MM.1S (cell line): Measurements from ENCODE around the gene ACOX3.

ENCODE experiments used
- EZH2 ChIP-seq: fragments of 300-600 bp; sonication (generic); optimal IDR thresholded peaks from 2 replicates; pipeline ENCODE3; 2017; ENCODE audit warnings: low read depth, mild to moderate bottlenecking, antibody characterized with exemption, low read length, mixed read lengths
- EZH2phosphoT487 ChIP-seq: fragments of 300-600 bp; sonication (generic); IDR thresholded peaks from 2 replicates; pipeline ENCODE4 v1.6.1; 2018; ENCODE audit warnings: antibody characterized with exemption, low read length
- TF ChIP-seq, protein P1 (sequence below): fragments of 300-600 bp; sonication (generic); IDR thresholded peaks from 2 replicates; pipeline ENCODE4 v1.5.1; 2016; ENCODE audit warnings: antibody characterized with exemption, low read length, mixed read lengths

DNA sequence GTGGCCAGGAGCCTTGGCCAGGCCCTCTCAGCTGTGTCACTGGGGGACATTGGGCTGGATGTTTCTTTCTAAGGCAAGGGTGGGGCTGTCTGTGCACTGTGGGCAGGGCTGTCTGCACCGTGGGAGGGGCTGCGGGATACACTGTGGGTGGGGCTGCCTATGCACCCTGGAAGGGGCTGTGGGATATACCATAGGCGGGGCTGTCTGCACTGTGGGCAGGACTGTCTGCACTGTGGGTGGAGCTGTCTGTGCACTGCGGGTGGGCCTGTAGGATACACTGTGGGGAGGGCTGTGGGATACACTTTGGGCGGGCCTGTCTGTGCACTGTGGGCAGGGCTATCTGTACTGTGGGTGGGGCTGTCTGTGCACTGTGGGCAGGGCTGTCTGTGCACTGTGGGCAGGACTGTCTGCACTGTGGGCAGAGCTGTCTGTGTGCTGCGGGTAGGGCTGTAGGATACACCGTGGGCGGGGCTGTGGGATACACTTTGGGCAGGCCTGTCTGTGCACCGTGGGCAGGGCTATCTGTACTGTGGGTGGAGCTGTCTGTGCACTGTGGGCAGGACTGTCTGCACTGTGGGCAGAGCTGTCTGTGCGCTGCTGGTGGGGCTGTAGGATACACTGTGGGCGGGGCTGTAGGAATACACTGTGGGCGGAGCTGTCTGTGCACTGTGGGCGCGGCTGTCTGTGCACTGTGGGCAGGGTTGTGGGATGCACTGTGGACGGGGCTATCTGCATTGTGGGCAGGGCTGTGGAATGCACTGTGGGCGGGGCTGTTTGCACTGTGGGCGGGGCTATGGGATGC, 31.1 kb downstream of the ACOX3 start:
- TF ChIP-seq, protein P1, sequence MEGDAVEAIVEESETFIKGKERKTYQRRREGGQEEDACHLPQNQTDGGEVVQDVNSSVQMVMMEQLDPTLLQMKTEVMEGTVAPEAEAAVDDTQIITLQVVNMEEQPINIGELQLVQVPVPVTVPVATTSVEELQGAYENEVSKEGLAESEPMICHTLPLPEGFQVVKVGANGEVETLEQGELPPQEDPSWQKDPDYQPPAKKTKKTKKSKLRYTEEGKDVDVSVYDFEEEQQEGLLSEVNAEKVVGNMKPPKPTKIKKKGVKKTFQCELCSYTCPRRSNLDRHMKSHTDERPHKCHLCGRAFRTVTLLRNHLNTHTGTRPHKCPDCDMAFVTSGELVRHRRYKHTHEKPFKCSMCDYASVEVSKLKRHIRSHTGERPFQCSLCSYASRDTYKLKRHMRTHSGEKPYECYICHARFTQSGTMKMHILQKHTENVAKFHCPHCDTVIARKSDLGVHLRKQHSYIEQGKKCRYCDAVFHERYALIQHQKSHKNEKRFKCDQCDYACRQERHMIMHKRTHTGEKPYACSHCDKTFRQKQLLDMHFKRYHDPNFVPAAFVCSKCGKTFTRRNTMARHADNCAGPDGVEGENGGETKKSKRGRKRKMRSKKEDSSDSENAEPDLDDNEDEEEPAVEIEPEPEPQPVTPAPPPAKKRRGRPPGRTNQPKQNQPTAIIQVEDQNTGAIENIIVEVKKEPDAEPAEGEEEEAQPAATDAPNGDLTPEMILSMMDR: no peak
- TF ChIP-seq EZH2: no peak
- no peak for TF ChIP-seq EZH2phosphoT487
